Endometrial microvascular endothelial cells (primary cell): ENCODE data around the gene PLCB2. TPM values are rescaled to one million over a fixed set of nuclear protein-coding genes. Genes with fewer than 3 reads are reported as not detected.

Source experiments
- in situ Hi-C: cut with HindIII; loops from 2 replicates; pipeline ENCODE4 v1.10.0; 2017; ENCODE audit warnings: low sequenced_read_pairs, low pct_unique_long_range_greater_than_20kb; ENCODE audit errors: inconsistent ontology term
- total RNA-seq: library from RNA; depleted of rRNA; stranded (reverse); fragments of >200 nt; gene quantifications from one replicate; pipeline ENCODE4 v1.2.3, GENCODE V29; 2015; ENCODE audit errors: inconsistent ontology term

PLCB2 gene
- total RNA-seq, 1 donor from 2014 or later = 1.6 TPM

- in situ Hi-C loops = no loop called here
These were observed 13.5 kb downstream of the PLCB2 start for GRCh38 chr15:40293905-40294895.

GRCh38 chr15:40293006-40293405 lies 14.7 kb downstream of the PLCB2 start:
- in situ Hi-C loops = no loop called here

DNA sequence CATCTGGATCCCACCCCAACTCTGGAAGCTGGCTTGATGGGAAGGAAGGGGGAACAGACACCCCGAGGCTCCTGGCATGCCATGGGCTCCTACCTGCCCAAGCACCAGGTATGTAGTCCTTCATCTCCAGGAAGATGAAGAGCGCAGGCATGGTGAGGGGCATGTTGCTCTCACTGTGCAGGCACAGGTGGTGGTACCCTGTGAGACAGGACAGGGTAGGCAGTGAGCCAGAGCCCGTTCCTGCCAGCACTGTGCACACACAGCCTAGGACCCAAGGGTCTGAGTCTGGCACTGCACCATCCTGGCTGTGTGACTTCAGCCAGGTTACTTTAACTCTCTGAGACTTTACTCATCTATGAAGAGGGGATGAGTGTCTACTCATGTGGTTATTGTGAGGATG lies 15.5 kb downstream of the PLCB2 start:
- in situ Hi-C loops = no loop called here

DNA sequence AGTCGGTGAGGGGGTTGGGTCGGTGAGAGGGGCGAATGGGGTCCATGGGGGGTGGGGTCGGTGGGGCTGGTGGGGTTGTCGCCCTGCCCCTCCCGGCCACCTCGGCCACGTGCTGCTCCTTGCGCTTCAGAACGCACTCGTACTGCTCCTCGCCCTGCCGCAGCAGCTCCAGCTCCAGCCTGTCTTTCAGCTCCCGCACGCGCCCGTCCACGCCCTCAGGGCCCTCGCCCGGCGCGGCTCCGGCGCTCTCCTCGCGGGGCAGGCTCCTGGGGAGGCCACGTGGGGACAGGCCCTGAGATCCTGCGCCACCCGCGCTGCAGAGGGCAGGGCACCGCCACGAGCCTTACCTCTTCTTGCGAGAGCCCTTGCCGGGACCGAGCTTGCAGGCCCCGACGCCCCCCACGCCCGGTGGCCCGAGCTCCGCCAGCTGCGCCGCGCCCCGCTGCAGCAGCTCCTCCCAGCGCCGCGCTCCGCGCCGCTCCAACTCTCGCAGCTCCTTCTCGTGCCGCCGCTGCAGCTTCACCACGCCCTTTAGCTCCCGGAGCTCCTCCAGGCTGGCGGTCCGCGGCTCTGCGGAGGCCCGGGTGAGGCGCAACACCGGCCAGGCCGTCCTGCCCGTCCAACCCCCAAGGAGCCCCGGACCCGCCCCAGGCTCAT lies 16.7 kb downstream of the PLCB2 start:
- in situ Hi-C loops = no loop called here

GRCh38 chr15:40290545-40290917 lies 17.2 kb downstream of the PLCB2 start:
- in situ Hi-C loops = no loop called here

GRCh38 chr15:40289140-40289775 lies 18.5 kb downstream of the PLCB2 start:
- in situ Hi-C loops = no loop called here

- in situ Hi-C loops = no loop called here
These were observed 19.8 kb downstream of the PLCB2 start for GRCh38 chr15:40287968-40288367.

- in situ Hi-C loops = no loop called here
These were observed 20.2 kb downstream of the PLCB2 start for GRCh38 chr15:40287505-40287904.

GRCh38 chr15:40286794-40287193 lies 20.9 kb downstream of the PLCB2 start:
- in situ Hi-C loops = no loop called here

GRCh38 chr15:40286061-40286532 lies 21.6 kb downstream of the PLCB2 start:
- in situ Hi-C loops = no loop called here

DNA sequence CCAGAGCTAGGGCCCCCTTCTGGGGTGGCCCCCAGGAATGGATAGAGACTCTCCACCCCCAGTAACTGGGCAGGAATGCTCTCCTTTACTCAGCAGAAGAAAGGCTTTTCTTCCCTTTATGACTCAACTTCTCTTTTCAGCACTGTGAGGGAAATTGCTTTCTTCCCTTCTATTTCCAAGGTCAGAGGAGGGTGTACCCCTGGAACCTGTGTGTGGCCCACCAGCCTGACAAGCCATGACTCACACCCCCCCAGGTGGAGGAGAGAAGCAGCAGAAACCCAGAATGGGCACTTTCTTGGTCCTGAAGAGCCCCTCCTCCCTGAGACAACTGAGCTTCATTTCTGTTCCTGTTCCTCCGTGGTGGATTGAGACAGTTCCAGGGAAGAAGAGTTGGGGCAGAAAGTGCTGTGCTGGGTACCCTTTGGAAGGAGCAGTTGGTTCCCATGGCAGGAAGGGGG lies 22.2 kb downstream of the PLCB2 start:
- in situ Hi-C loops = no loop called here

- in situ Hi-C loops = no loop called here
These were observed 22.6 kb downstream of the PLCB2 start for GRCh38 chr15:40285151-40285550.

- in situ Hi-C loops = no loop called here
These were observed 24.0 kb downstream of the PLCB2 start for GRCh38 chr15:40283615-40284300.

DNA sequence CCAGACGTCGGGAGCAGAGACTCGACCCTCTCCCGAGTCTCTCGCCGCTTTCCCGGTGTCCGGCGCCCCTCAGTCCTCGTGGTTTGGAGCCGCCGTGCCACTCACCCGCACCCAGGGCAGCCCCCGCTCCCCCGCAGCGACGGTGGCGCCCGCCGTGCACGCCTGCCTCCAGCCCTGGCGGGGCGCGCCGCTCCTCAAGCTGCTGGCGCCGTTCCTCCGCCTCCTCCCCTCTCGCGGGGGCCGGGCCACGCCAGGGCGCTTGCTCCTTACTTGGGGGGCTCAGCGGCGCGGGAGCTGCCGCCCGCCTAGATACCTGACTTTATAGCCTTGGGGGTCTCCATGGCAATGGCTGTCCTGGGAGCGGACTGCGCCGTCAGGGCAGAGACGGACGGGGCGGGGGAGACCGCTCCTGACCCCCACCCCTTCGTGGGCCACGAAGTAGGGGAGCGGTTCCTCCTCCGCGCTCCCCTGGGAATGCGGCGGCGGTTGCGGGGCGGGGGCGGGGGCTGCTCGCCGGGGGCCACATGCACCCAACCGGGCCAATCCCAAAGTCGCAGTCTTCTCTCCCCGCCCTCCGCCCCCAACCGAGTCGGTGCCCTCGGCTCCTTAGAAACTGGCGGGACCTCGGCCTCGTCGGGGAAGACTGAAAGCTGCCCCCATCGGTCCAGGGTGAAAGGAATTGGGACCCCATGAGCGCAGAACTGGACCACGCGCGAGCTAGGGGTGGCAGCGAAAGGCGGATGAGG lies 24.7 kb downstream of the PLCB2 start, which contains the start of gene ANKRD63:
Gene ANKRD63 (minus strand): TSS at position 196 of the 746 bp plus-strand sequence. CDS start 478 bp downstream, outside the sequence.
- in situ Hi-C loops = no loop called here

DNA sequence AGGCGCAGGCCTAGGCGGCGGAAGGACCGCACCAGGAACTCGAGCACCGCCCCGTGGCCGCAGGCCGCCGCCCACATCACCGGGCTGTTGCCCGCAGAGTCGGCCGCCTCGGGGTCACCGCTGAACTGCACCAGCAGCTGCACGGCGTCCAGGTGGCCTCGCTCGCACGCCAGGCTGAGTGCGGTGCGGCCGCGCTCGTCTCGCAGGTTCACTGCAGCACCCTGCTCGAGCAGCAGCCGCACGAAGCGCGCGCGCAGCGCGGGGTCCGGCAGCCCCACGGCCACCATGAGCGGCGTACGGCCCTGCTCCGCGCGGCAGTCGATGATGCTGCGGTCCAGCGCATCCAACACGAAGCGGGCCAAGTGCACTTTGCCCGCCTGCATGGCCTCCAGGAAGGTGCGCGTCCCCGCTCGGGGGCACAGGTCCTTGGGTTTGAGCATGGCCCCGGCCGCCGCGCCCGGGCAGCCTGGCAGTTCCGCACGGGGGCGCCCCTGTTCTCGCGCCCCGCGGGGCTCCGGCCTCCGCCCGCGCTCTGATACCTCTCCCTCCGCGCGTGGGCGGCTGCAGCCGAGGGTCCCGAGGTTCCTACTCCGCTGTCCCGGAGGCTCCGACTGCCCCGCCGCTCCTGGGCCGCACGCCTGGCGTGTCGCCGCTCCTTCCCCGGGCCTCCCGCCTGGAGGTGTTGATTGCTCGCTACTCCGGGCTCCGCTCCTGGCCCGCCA lies 25.4 kb downstream of the PLCB2 start:
- in situ Hi-C loops = no loop called here

DNA sequence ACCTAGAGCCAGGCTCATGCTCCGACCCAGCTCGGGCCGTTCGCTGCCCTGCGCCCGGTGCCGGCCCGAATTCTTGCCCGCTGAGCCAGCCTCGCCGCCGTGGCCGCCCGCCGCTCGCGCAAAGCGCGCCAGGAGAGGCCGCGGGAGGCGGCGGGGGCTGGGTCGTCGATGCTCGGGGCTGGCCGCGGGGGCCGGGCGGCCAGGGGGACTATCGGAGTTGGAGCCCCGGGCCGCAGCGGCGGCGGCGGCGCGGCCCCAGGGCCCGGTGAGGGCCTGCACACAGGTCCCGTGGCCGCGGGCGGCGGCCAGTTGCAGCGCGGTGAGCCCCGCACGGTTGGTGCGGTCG lies 26.0 kb downstream of the PLCB2 start:
- in situ Hi-C loops = no loop called here

- in situ Hi-C loops = no loop called here
These were observed 26.5 kb downstream of the PLCB2 start for GRCh38 chr15:40281057-40281800.
